HCT116 (cell line): ENCODE results near the gene ACACB. TPM values are rescaled to one million over a fixed set of nuclear protein-coding genes. Genes with fewer than 3 reads are reported as not detected.

Experiments
- ATAC-seq: fragments of 200-7000 bp; cut with Tn5 transposase; 2 replicates; pipeline ENCODE4 v1.9.1; 2020; ENCODE audit warnings: mild to moderate bottlenecking, moderate library complexity
- BruUV-seq: library from RNA; stranded (reverse); fragments of 400-500 nt; replicated peaks from 2 replicates; lab custom pipeline; 2021; lab: Mats Ljungman, UMichigan
- CTCF ChIA-PET: fragments of 300-600 bp; sonication (Branson Sonifier 250); formaldehyde crosslinking; loops from one replicate; lab custom pipeline; 2021; ENCODE audit warnings: antibody characterized with exemption; lab: Charles Lee
- POLR2A ChIA-PET: fragments of 300-600, 350-600 bp; sonication (Branson Sonifier 250); formaldehyde crosslinking; loops from one replicate; lab custom pipeline; 2021; ENCODE audit warnings: antibody characterized with exemption; lab: Charles Lee
- RAD21 ChIA-PET, 2 experiments: fragments of 300-600 bp; sonication (Branson Sonifier 250); formaldehyde crosslinking; loops; one replicate each; lab custom pipeline; 2023; ENCODE audit warnings: low total read pairs in 2 of 2; ENCODE audit not compliant: uncharacterized antibody in 2 of 2, unreplicated experiment in 2 of 2, low non-redundant PET in 1 of 2; lab: Charles Lee
- DNase-seq: peaks from one replicate; pipeline ENCODE4 v3.0.0-alpha.2; 2010; ENCODE audit warnings: low read depth, low spot score
- H2AFZ ChIP-seq: fragments of 200-600 bp; shearing (Covaris generic), sonication (generic); 2 replicates; pipeline ENCODE4 v1.6.1; 2017; ENCODE audit warnings: low read depth, mixed run types, mixed read lengths, antibody characterized with exemption, low read length; ENCODE audit not compliant: poor library complexity, severe bottlenecking
- H3K27ac ChIP-seq: 2 replicates; pipeline ENCODE4 v1.5.1; 2012; ENCODE audit warnings: low read depth, low read length
- H3K27me3 ChIP-seq: fragments of 200-600 bp; sonication (generic); 2 replicates; pipeline ENCODE4 v1.6.1; 2016; ENCODE audit warnings: mixed run types, low read length, mixed read lengths; ENCODE audit not compliant: insufficient read depth
- H3K36me3 ChIP-seq, 2 experiments: fragments of 200-500 bp in 1 of 2; fragments of 200-600 bp in 1 of 2; sonication (Bioruptor generic) in 1 of 2; sonication (generic) in 1 of 2; 2 replicates each; pipeline versions ENCODE4 v1.5.1 to v1.6.1; 2014 to 2016; ENCODE audit warnings: low read length in 2 of 2, inconsistent platforms in 1 of 2, mixed read lengths in 1 of 2, mixed run types in 1 of 2; ENCODE audit not compliant: insufficient read depth in 2 of 2, control insufficient read depth in 1 of 2
- H3K4me1 ChIP-seq, 2 experiments: fragments of 200-600 bp in 1 of 2; sonication (generic) in 1 of 2; 2 replicates each; pipeline versions ENCODE4 v1.5.1 to v1.6.1; 2012 to 2017; ENCODE audit warnings: low read length in 2 of 2, inconsistent platforms in 1 of 2, mild to moderate bottlenecking in 1 of 2, mixed read lengths in 1 of 2, mixed run types in 1 of 2, moderate library complexity in 1 of 2; ENCODE audit not compliant: insufficient read depth in 2 of 2, control insufficient read depth in 1 of 2
- H3K4me2 ChIP-seq: fragments of 200-600 bp; sonication (generic); 2 replicates; pipeline ENCODE4 v1.6.1; 2017; ENCODE audit warnings: mixed run types, low read length, mixed read lengths
- H3K4me3 ChIP-seq, 2 experiments: fragments of 200-600 bp in 1 of 2; sonication (generic) in 1 of 2; replicated peaks in 1 of 2; 2 replicates each; pipeline ENCODE4 v1.5.1; 2011 to 2016; ENCODE audit warnings: low read length in 2 of 2, control low read depth in 1 of 2, low read depth in 1 of 2, mild to moderate bottlenecking in 1 of 2, mixed read lengths in 1 of 2, mixed run types in 1 of 2
- H3K79me2 ChIP-seq: fragments of 200-600 bp; sonication (generic); 2 replicates; pipeline ENCODE4 v1.6.1; 2017; ENCODE audit warnings: mild to moderate bottlenecking, mixed run types, low read length, moderate library complexity, mixed read lengths; ENCODE audit not compliant: insufficient read depth
- H3K9ac ChIP-seq: fragments of 200-600 bp; sonication (generic); 2 replicates; pipeline ENCODE4 v1.6.1; 2016; ENCODE audit warnings: low read length, mixed read lengths
- H3K9me2 ChIP-seq: fragments of 200-600 bp; sonication (generic), shearing (Covaris generic); 2 replicates; pipeline ENCODE4 v1.6.1; 2017; ENCODE audit warnings: mixed run types, mild to moderate bottlenecking, moderate library complexity; ENCODE audit not compliant: insufficient read depth
- H3K9me3 ChIP-seq, 2 experiments: fragments of 200-500 bp in 1 of 2; fragments of 200-600 bp in 1 of 2; sonication (Bioruptor generic) in 1 of 2; sonication (generic) in 1 of 2; 2 replicates each; pipeline ENCODE4 v1.6.1; 2014 to 2017; ENCODE audit warnings: low read length in 2 of 2, mixed read lengths in 2 of 2, inconsistent platforms in 1 of 2, low read depth in 1 of 2, mild to moderate bottlenecking in 1 of 2, mixed run types in 1 of 2, moderate library complexity in 1 of 2; ENCODE audit not compliant: control insufficient read depth in 1 of 2, insufficient read depth in 1 of 2
- H4K20me1 ChIP-seq: fragments of 200-600 bp; sonication (generic), shearing (Covaris generic); 2 replicates; pipeline ENCODE4 v1.6.1; 2017; ENCODE audit warnings: mixed run types, mild to moderate bottlenecking, moderate library complexity; ENCODE audit not compliant: insufficient read depth
- ATF3 ChIP-seq: IDR thresholded peaks from 2 replicates; pipeline ENCODE4 v1.6.1; 2012
- CBX3 ChIP-seq: IDR thresholded peaks from 2 replicates; pipeline ENCODE4 v1.6.1; 2012; ENCODE audit warnings: low read depth
- CEBPB ChIP-seq: IDR thresholded peaks from 2 replicates; pipeline ENCODE4 v1.6.1; 2012; ENCODE audit warnings: low read depth
- EGR1 ChIP-seq: IDR thresholded peaks from 2 replicates; pipeline ENCODE4 v1.6.1; 2012; ENCODE audit warnings: low read depth
- ELF1 ChIP-seq: IDR thresholded peaks from 2 replicates; pipeline ENCODE4 v1.6.1; 2012; ENCODE audit warnings: low read depth, borderline replicate concordance
- EZH2phosphoT487 ChIP-seq: fragments of 200-600 bp; IDR thresholded peaks from 2 replicates; pipeline ENCODE4 v1.6.1; 2018; ENCODE audit warnings: antibody characterized with exemption, borderline replicate concordance
- FOSL1 ChIP-seq: IDR thresholded peaks from 2 replicates; pipeline ENCODE4 v1.6.1; 2012; ENCODE audit warnings: low read depth
- JUND ChIP-seq: IDR thresholded peaks from 2 replicates; pipeline ENCODE4 v1.6.1; 2012
- POLR2A ChIP-seq: IDR thresholded peaks from 2 replicates; pipeline ENCODE4 v1.7.0; 2011; ENCODE audit warnings: borderline replicate concordance; ENCODE audit not compliant: insufficient read depth, insufficient read length; ENCODE audit errors: extremely low read depth
- REST ChIP-seq: IDR thresholded peaks from 2 replicates; pipeline ENCODE4 v1.6.1; 2012; ENCODE audit warnings: low read depth
- SIN3A ChIP-seq: IDR thresholded peaks from 2 replicates; pipeline ENCODE4 v1.6.1; 2012; ENCODE audit warnings: low read depth
- SP1 ChIP-seq: IDR thresholded peaks from 2 replicates; pipeline ENCODE4 v1.6.1; 2012; ENCODE audit warnings: low read depth
- SRF ChIP-seq: IDR thresholded peaks from 2 replicates; pipeline ENCODE4 v1.6.1; 2012; ENCODE audit warnings: low read depth
- ZBTB33 ChIP-seq: IDR thresholded peaks from 2 replicates; pipeline ENCODE4 v1.6.1; 2011; ENCODE audit warnings: mild to moderate bottlenecking, low read length, moderate library complexity; ENCODE audit not compliant: insufficient replicate concordance; ENCODE audit errors: extremely low read depth
- intact Hi-C: fragments of 100-400 bp; cut with micrococcal nuclease; formaldehyde crosslinking; loops from 2 replicates; pipeline ENCODE4 v1.10.0; 2022
- total RNA-seq: library from RNA; stranded (reverse); gene quantifications from one replicate; pipeline ENCODE4 v1.2.1, GENCODE V29; 2021; ENCODE audit not compliant: unreplicated experiment
- TF ChIP-seq, protein P1 (sequence below): IDR thresholded peaks from 2 replicates; pipeline ENCODE4 v1.6.1; 2012
- TF ChIP-seq, protein P2 (sequence below), 3 experiments: fragments of 200-600 bp in 1 of 3; sonication (generic) in 1 of 3; IDR thresholded peaks in 2 of 3; conservative IDR thresholded peaks in 1 of 3; 2 replicates each; pipeline ENCODE4 v1.5.1; 2012 to 2017; ENCODE audit warnings: low read depth in 2 of 3, low read length in 2 of 3, antibody characterized with exemption in 1 of 3, borderline replicate concordance in 1 of 3, control low read depth in 1 of 3, mild to moderate bottlenecking in 1 of 3, mixed read lengths in 1 of 3, mixed run types in 1 of 3, moderate library complexity in 1 of 3; ENCODE audit not compliant: insufficient read depth in 1 of 3

ACACB gene
- total RNA-seq, 1 experiment from 2014 or later, result 11.1 TPM

DNA sequence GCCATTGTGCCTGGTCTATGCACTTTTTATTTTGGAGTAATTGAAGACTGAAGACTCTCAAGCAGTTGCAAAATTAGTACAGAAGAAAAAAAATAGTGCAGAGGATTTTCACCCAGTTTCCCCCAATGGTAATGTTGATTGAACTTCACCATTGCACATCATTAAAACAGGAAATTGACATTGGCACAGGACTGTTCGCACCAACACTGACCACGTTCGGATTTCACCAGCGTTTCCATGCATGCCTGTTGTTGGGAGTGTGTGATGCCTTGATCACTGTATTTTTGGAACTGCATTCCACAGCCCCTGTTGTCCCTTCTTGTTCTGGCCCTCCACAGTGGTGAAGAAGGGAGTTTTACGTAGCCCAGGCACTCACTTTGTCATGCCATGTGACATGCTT, 125.5 kb downstream of the ACACB start:
- RAD21 ChIA-PET, result no interaction called here

More for the DNA sequence above, 125.5 kb downstream of the ACACB start:
- no peak overlapping the region for H3K27ac ChIP-seq
- BruUV-seq, result no TSS peak
- POLR2A ChIA-PET, result no interaction called here
- 0 out of 4 replicates have a peak, but pooled peaks cover 0 to 2% of the 10 kb centered on the region in 2 experiments for H3K36me3 ChIP-seq
- ATAC-seq (no peak), DNase-seq (no peak)
- no peaks in the 10 kb centered on the region for H3K4me1 ChIP-seq
- H4K20me1 ChIP-seq, result no peaks in the 10 kb centered on the region
- H3K79me2 ChIP-seq, result no peaks in the 10 kb centered on the region
- H2AFZ ChIP-seq, result no peak overlapping the region
- H3K4me3 ChIP-seq, result no peak overlapping the region
- H3K9me3 ChIP-seq, result no peaks in the 10 kb centered on the region
- H3K9ac ChIP-seq, result no peak overlapping the region
- no peak for TF ChIP-seq CBX3
- no peak for TF ChIP-seq SRF
- no peak for TF ChIP-seq JUND
- TF ChIP-seq, protein P1, sequence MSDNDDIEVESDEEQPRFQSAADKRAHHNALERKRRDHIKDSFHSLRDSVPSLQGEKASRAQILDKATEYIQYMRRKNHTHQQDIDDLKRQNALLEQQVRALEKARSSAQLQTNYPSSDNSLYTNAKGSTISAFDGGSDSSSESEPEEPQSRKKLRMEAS, result no peak
- TF ChIP-seq EGR1, result no peak
- no peak for TF ChIP-seq POLR2A
- TF ChIP-seq EZH2phosphoT487, result no peak
- TF ChIP-seq ZBTB33, result no peak
- TF ChIP-seq SIN3A, result no peak
- TF ChIP-seq, protein P2, sequence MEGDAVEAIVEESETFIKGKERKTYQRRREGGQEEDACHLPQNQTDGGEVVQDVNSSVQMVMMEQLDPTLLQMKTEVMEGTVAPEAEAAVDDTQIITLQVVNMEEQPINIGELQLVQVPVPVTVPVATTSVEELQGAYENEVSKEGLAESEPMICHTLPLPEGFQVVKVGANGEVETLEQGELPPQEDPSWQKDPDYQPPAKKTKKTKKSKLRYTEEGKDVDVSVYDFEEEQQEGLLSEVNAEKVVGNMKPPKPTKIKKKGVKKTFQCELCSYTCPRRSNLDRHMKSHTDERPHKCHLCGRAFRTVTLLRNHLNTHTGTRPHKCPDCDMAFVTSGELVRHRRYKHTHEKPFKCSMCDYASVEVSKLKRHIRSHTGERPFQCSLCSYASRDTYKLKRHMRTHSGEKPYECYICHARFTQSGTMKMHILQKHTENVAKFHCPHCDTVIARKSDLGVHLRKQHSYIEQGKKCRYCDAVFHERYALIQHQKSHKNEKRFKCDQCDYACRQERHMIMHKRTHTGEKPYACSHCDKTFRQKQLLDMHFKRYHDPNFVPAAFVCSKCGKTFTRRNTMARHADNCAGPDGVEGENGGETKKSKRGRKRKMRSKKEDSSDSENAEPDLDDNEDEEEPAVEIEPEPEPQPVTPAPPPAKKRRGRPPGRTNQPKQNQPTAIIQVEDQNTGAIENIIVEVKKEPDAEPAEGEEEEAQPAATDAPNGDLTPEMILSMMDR (IDR thresholded peaks at IDR 0.05 in 2 of 3, conservative IDR thresholded peaks at IDR 0.05 in 1 of 3; ENCODE audit: borderline replicate concordance in 1 of 3, insufficient read depth in 1 of 3, low read depth in 2 of 3, low read length in 2 of 3), result no peak
- TF ChIP-seq CEBPB, result no peak
- TF ChIP-seq ELF1, result no peak
- TF ChIP-seq SP1, result no peak
- TF ChIP-seq FOSL1, result no peak
- TF ChIP-seq ATF3, result no peak
- TF ChIP-seq REST, result no peak
- TF ChIP-seq, all 23 proteins: peak for 0
- intact Hi-C loops, result no loop called here
- Histone ChIP-seq H3K9me2 (no peaks in the 10 kb centered on the region), H3K4me2 (no peak overlapping the region), H3K27me3 (no peaks in the 10 kb centered on the region)
- CTCF ChIA-PET, result no interaction called here
